SH-SY5Y (cell line): ENCODE results near the gene HIVEP3.

ENCODE experiments used
- GATA2 ChIP-seq: IDR thresholded peaks from 2 replicates; pipeline ENCODE4 v1.6.1; 2011; ENCODE audit warnings: mild to moderate bottlenecking, low read depth, low read length
- GATA3 ChIP-seq: IDR thresholded peaks from 2 replicates; pipeline ENCODE4 v1.6.1; 2011; ENCODE audit warnings: low read depth, mild to moderate bottlenecking, low read length, moderate library complexity

GRCh38 chr1:41490911-41491310, 427.8 kb downstream of the HIVEP3 start:
- TF ChIP-seq GATA3, result no peak
- no peak for TF ChIP-seq GATA2
